Measurements from ENCODE around the gene MRPL52. TPM values are rescaled to one million over a fixed set of nuclear protein-coding genes. Genes with fewer than 3 reads are reported as not detected.

MRPL52 gene
- total and polyA plus RNA-seq, 2 of the 13 experiments (the other 11 are each of a cell fraction or from before 2014, with no cell fraction given) = 118 to 329 TPM

DNA sequence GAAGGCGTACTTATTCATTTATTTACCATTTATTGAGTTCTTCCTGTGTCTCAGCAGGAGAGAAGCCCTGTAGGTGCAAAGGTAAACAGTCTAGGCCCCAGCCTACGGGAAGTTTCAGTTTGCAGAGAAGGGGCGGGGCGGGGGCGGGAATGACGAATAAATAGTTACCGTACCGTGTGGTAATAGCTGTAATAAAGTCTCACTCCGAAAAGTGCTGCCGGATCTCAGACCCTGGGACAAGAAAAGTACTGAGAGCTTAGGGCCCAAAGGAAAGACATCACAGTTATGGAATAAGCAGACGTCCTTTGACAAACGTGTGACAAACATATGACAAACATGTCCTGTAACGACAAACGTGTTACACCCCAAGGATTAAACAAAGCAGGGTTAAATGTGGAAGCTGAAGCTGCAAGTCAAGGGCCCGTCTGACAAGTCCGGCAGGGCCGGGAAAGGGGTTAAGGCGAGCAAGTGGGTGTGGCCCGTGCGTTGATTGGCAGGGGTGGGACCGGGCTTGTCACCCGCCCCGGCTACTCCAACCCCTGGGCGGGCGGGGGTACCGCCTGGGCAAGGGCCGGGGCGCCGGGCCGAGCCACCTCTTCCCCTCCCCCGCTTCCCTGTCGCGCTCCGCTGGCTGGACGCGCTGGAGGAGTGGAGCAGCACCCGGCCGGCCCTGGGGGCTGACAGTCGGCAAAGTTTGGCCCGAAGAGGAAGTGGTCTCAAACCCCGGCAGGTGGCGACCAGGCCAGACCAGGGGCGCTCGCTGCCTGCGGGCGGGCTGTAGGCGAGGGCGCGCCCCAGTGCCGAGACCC lies 41.7 kb downstream of the MRPL52 start, which contains the start of gene LRP10 (continued):
- TF ChIP-seq GATAD2A (CRISPR knock-in tag; IDR thresholded peaks at IDR 0.05) (peak; percentile 89), CENPT (CRISPR knock-in tag; IDR thresholded peaks at IDR 0.05; ENCODE audit: low read depth) (no peak), ZNF883 (CRISPR knock-in tag; IDR thresholded peaks at IDR 0.05; ENCODE audit: not compliant biosample characterization) (peak; percentile 95), SMARCC2 (IDR thresholded peaks at IDR 0.05) (no peak), ZSCAN5A (CRISPR knock-in tag; IDR thresholded peaks at IDR 0.05; ENCODE audit: borderline replicate concordance) (no peak; the same call in 1 of the 2 replicates), PHF5A (CRISPR knock-in tag; IDR thresholded peaks at IDR 0.05; ENCODE audit: low read depth, unreplicated experiment) (peak; percentile 98), KDM5A (IDR thresholded peaks at IDR 0.05; ENCODE audit: borderline replicate concordance, low read length) (peak; percentile 54; the same call in 1 of the 2 replicates), ZNF629 (CRISPR knock-in tag; conservative IDR thresholded peaks at IDR 0.05) (peak; percentile 42; the same call in 1 of the 2 replicates), CC2D1A (CRISPR knock-in tag; IDR thresholded peaks at IDR 0.05) (peak; percentile 80; the same call in 1 of the 2 replicates), TCF7L2 (IDR thresholded peaks at IDR 0.05; ENCODE audit: low read depth, low read length) (no peak), ZNF142 (CRISPR knock-in tag; IDR thresholded peaks at IDR 0.05) (peak; percentile 96), ARHGAP35 (CRISPR knock-in tag; IDR thresholded peaks at IDR 0.05; ENCODE audit: borderline replicate concordance) (peak; percentile 91), ZNF891 (CRISPR knock-in tag; IDR thresholded peaks at IDR 0.05) (peak; percentile 92), RELA (CRISPR knock-in tag; IDR thresholded peaks at IDR 0.05) (0 out of 2 replicates have a peak, but pooled peaks have one; percentile 11), MYC (CRISPR knock-in tag; IDR thresholded peaks at IDR 0.05; ENCODE audit: borderline replicate concordance) (peak; percentile 83; the same call in 1 of the 2 replicates), HMGXB4 (CRISPR knock-in tag; IDR thresholded peaks at IDR 0.05; ENCODE audit: borderline replicate concordance in 1 of 2, low read depth in 1 of 2) (peak; percentile 95 to 97), ZNF17 (CRISPR knock-in tag; IDR thresholded peaks at IDR 0.05) (no peak), MBNL3 (CRISPR knock-in tag; conservative IDR thresholded peaks at IDR 0.05) (no peak), MAFG (CRISPR knock-in tag; IDR thresholded peaks at IDR 0.05) (no peak; the same call in 1 of the 2 replicates), HOXA9 (CRISPR knock-in tag; IDR thresholded peaks at IDR 0.05; ENCODE audit: borderline replicate concordance) (0 out of 2 replicates have a peak, but pooled peaks have one; percentile 4)

All from HepG2 (cell line).